Stimulated activated CD8-positive, alpha-beta memory T cell treated with anti-CD3 and anti-CD28 coated beads, Interleukin-12 subunit alpha, Interleukin-12 subunit beta, amount 100 ng/mL, for 24 hours (primary cell): ENCODE data around the gene BIRC2.
"Not testable (repeated sequence)": the region's sequence is repeated elsewhere in the genome, so short reads cannot be mapped to it uniquely, and the experiment has no call there.

Source experiments
- DNase-seq: peaks from one replicate; pipeline ENCODE4 v3.0.0-alpha.2; 2020; ENCODE audit errors: extremely low read depth

BIRC2 gene

DNA sequence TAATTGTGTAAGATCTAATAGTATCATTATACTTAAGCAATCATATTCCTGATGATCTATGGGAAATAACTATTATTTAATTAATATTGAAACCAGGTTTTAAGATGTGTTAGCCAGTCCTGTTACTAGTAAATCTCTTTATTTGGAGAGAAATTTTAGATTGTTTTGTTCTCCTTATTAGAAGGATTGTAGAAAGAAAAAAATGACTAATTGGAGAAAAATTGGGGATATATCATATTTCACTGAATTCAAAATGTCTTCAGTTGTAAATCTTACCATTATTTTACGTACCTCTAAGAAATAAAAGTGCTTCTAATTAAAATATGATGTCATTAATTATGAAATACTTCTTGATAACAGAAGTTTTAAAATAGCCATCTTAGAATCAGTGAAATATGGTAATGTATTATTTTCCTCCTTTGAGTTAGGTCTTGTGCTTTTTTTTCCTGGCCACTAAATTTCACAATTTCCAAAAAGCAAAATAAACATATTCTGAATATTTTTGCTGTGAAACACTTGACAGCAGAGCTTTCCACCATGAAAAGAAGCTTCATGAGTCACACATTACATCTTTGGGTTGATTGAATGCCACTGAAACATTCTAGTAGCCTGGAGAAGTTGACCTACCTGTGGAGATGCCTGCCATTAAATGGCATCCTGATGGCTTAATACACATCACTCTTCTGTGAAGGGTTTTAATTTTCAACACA lies 23.3 kb upstream of the BIRC2 start:
- DNase-seq: no peak

DNA sequence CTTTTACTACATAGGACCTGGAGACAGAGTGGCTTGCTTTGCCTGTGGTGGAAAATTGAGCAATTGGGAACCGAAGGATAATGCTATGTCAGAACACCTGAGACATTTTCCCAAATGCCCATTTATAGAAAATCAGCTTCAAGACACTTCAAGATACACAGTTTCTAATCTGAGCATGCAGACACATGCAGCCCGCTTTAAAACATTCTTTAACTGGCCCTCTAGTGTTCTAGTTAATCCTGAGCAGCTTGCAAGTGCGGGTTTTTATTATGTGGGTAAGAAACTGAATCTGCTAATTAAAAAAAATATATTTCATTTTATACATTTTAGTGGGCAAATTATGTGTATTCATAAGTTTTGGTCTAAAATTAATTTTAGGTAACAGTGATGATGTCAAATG lies 21.9 kb upstream of the BIRC2 start:
- DNase-seq: no peak

DNA sequence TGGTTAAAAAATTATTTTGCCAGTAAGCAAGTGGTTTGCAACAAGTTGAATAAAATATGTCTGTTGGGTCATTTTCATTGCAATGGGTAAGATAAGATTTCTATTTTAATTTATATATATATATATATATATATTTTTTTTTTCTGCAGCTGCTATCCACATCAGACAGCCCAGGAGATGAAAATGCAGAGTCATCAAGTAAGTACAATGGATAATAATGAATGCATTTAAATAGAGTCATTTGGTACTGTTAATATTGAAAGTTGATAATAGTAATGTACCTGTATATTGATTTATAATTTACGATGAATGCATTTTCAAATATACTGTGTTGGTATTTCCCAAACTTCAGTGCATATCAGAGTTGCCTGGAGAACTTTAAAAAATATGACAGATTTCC lies 18.3 kb upstream of the BIRC2 start:
- DNase-seq: no peak

DNA sequence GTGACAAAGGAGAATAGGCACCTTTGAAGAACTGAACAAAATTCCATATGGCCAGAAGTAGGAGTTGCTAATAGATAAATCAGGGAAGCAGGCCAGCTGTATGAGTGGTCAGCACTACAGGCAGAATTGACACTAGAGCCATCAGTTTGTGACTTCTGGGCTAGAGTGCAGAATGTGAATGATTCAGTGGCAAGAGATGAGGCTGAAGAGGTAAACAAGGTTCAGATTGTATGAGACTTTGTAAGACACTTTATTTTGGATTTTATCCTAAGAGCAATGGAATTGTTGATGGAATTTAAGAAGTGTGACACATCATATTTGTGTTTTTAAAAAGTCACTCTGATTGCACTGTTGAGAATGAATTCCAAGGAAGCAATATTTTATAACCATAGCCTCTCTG lies 16.8 kb upstream of the BIRC2 start:
- no peak for DNase-seq

DNA sequence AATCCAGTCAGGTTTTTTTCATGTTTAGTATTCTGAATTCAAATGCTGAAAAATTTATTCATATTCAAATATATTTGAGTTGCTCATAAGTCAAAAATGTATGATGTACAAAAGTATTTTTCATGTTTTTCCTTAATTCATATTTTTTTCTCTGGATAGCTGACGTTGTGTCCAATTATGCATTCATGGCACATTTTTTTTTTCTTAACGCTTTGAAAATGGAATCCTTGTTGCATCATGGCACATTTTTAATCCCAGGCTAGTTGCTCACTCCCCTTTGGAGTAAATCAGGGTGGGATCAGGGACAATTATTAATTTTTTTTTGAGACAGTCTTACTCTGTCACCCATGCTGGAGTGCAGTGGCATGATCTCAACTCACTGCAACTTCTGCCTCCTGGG lies 15.7 kb upstream of the BIRC2 start:
- DNase-seq: no peak

DNA sequence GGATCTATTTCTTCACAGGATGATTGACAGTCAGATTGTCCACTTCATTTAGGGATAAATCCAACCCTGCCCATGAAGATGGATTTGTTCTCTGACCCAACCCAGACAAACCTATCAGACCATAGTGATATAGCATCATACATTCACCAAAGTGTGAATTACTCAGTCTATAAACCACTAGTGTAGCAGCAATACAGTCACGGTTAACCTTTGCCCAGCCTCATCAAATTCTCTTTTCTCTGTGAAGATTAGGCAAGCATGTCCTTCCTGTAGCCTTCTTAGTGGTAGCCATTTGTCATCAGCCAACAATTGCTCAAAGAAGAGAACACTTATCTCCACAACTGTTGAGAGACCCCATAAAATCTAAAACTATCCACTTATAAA lies 14.4 kb upstream of the BIRC2 start:
- no peak for DNase-seq

DNA sequence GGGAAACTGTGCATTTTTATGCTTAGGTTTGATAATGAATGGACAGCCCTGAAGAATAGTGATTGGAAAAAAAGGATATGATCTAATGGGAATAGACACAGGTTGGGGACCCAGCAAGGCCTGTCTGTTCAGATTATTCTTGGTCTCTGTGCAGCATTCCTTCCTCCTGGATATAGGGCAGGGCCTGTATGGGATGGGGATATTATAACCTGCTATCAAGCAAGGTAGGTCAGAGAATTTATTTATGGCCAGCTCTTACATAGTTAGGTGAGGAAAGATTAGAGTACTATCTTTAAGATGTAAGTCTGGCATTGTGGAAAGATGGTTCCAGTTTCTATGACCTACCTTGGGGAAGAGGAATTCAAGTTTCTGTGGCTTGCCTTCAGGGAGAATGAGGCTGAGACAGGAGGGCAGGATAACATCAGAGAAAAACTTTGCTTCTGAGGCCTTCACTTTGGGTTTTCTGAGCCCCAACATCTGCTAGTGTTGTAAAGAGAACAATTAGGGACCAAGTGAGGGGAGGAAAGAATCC lies 8.5 kb upstream of the BIRC2 start:
- DNase-seq: no peak

DNA sequence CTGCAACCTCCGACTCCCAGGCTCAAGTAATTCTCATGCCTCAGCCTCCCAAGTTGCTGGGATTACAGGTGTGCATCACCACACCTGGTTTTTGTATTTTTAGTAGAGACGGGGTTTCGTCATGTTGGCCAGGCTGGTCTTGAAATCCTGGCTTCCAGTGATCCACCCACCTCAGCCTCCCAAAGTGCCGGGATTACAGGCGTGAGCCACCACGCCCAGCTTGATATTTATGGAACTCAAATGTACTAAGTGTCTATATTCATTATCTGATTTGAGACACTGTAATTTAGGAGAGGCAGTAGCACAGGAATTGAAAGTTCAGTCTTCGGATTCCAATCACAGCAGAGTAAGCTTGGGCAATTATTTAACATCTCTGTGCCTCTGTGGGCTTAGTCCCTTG lies 5.7 kb upstream of the BIRC2 start:
- DNase-seq: not testable (repeated sequence)

DNA sequence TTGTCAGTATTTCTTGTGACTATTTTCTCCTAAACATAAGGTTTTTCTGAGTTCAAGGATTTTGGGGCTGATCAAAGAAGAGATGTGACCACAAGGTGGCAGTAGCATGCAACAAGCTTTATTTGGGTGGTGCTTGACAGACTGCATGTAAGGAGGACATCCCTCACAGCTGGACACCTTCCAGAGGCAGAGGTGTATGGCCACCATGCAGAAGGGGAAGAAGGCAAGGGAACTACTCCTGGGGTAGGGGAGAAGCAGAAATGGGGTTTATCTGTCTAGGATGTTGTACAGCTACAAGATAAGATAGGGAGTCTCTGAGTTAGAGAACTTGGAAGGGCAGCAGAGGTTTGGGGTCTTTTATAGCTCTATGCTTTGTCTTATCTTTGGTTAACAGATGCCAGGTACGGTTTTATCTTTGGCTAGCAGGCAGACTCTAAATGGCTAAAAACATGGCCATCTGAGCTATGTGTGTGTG lies 5.1 kb upstream of the BIRC2 start:
- DNase-seq: no peak

DNA sequence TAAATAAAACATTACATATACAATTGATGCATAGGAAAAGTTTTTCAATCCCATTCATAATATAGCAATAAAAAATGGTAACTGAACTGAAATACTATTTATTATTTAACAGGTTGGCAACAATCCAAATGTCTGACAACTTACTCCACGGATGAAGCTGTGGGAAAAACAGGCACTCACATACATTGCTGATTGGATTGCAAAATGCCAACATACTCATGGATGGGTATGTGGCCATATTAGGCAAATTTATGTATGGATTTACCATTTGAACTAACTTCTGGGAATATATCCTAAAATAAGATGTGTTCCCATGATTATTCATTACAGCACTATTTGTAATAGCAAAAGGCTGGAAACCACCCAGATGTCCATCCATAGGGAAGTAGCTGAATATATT lies 3.2 kb upstream of the BIRC2 start:
- DNase-seq: no peak

DNA sequence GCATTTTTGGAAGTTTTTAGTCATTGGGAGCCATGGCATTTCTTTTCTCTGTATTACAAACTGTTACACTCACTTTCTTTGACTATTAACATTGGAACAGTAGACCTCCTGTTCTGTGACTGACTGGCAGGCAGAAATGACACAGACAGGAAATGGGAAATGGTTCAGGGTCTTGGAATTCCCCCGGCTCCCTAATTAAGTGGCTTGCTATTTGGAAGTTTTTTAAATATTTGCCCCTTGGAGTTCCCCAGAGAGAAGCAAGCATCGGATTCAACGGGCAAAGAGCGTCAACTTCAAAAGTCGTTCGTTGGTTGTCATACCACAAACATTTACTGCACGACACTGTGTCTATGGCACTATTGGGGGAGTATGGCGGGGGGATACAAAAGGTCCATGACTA lies 1.1 kb upstream of the BIRC2 start:
- no peak for DNase-seq

DNA sequence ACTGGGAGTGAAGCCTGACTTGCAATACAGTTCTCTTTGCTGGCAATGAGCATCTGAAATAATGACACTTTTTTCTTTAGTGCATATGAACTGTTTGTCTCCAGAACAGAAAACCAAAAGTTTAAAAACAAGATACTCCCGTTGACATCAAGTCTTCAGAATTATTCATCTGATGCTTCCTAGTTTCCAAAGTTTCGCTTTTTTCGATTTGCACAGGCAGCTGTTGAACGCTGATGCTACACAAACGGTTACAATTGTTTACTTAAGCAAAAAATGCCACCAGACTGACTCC lies 612 bp upstream of the BIRC2 start:
- no peak for DNase-seq

DNA sequence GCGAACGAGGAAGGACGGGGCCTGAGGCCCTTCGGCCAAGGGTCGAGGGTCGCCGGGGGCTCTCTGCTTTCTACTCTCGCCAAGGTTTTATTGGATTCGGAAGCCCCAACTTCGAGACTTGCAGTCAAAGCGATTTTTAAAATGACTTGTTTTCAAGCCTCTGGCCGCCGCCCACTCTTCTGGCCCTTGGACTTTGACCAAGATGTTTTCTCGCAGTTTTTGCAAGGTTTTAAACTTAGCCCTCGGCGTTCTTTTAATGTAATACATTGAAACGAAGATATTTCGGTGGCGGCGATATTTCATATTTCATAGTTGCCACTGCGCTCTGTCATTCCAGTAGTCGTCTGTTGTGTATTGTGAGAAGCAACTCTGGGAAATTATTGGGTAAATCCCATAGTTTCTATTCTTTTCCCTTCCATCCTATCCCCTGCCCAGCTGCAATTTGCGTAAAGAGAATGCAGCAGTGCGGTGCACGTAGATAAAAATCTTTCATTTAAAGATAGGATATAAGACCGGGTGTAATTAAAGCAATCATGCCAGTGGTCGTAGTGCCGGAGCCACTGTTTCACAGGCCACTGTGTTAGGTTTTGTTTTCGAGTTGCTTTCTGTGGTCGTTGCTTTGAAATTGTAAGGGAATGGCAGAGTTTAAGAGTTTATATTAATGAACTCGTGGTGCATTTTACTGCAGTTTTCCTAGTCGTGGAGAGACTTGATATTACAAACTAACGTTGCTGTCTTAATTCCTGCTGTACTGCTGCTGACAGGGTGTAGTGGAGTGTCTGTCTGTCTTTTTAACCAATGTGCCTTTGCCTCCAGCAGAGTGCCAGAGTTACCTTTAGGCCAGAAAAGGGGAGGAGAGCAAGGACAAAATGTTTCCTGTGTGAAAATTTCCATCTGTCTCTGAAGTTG lies 702 bp downstream of the BIRC2 start:
- DNase-seq: no peak

DNA sequence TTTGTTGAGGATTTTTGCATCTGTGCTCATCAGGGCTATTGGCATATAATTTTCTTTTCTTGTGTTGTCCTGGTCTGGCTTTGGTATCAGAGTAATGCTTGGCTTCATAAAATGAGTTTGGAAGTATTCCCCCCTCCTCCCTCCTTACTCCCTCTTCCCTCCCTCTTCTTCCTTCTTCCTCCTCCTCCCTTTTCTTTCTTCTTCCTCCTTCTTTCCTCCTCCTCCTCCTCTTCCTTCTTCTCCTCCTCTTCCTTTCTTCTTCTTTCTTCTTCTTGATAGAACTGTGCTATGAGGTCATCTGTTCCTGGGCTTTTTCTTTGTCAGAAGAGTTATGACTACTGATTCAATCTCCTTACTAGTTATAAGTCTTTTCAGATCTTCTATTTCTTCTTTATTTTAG lies 10.1 kb downstream of the BIRC2 start:
- DNase-seq: no peak

DNA sequence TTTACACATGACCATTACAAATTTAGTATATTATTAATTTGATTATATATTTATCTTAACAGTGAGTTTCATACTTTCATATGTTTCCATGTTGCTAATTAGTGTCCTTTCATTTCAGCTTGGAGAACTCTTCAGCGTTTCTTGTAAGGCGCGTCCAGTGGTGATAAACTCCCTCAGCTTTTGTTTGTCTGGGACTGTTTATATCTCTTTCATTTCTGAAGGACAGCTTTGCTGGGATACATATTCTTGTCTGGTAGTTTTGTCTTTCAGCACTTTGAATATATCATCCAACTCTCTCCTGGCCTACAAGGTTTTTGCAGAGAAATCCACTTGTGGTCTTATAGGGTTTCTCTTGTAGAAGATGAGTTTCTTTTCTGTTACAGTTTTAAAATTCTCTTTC lies 12.4 kb downstream of the BIRC2 start:
- DNase-seq: no peak

DNA sequence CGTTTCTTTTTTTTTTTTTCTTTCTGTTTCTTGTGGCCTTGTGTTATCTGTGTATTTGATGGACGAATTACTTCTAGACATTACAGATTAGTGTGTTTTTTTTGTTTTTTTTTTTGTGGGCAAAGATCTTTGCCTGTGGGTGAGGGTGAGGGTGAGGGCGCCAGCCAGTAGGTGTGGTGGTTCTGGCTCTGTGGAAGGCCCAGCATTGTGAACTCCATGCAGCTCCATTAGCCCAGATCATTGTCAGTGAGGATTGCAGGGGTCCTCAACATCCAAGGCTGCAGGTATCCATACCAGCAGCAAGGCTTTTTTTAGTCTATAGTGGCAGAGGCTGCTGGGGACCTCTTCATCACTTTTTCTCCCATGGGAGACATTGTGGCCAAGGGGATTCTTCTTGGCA lies 13.7 kb downstream of the BIRC2 start:
- no peak for DNase-seq

DNA sequence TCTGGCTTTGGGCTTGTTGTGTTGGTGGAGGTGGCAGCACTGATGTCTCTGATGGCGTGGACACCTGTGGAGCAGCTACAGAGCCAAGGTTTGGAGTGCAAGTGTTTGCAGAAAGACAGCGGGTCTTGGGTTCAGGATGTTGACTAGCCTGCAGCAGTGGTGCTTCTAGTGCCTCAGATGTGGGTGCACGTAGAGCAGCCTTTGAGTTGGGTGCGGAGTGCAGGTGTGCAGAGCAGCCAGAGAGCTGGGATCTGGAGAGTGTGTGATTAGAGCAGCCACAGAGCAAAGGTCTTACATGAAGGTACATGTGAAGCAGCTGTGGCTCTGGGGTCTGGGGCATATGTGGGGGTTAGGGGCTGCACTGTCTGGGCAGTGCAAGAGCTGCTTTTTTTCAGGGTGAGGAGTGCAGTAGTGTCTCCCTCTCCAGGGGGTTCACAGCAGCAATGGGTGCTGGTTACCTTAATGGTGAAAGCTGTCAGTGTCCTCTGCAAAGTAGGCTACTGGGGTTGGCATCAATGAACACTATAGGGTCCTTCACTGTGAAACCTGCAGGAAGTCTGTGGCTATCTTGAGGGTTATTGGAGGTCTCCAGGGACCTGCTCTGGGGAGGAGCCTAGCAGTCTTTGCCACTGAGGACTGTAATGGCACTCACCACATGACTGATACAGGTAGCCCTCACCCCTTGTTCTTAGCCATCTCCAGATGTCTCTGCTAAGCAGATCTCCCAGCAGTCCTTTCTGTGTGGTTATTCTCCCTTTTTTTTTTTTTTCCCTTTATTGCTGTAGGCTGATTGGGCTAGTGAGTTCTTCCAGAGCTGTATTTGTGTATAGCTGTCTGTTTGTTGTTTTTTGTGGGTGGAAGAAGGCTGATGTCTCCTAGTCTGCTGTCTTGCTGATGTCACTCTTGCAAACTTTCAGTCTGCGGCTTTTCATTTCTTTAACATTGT lies 14.3 kb downstream of the BIRC2 start:
- no peak for DNase-seq

DNA sequence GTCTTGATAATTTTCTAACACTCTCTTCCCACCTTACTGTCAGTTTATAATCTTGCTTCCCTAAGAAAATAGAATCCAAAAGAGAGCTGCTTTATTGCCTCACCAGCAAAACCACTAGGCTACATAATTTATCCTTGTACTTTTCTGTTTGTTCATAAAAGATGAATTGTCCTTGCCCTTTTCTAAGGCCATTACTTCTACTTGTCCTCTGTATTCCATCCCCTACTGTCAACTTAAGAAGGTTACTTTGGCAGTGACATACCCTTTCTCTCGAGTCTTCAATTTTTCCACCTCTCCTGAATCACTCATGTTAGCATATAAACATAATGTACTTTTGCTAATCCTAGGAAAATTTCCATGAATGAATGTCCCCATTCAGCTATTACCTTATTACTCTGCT lies 18.0 kb downstream of the BIRC2 start:
- no peak for DNase-seq

DNA sequence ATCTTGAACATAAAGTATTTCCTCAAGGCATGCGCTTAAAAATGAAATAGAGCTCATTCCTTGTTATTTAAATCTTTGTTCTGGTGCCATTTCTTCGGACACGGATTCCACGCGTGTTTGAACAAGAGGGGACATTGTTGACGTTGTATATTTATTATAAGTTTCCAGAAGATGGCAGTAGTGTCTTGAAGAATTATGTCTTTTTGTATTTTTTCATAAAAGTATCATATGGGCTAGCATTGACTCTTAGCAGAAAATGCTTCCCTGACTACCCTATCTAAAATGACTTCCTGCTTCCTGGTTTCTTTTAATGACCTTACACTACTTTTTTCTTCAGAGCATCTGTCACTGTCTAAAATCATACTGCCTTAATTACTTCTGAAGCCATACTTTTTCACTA lies 20.4 kb downstream of the BIRC2 start:
- no peak for DNase-seq

DNA sequence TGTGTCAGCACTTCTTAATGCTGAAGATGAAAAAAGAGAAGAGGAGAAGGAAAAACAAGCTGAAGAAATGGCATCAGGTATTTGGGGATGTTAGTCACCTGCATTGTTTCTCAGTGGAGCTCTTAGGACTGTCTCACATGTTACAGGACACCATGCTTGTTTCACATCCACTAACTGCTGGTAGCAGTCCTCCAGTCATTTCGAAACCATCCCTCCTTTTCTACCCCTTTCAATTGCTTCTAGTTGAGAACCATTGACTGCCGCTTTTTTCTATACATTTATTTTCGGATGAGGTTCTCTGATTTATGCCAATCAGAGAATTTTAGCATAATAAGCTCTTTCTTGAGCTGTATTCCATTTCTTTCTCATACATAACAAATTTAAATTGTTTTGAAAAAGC lies 21.5 kb downstream of the BIRC2 start:
- no peak for DNase-seq

DNA sequence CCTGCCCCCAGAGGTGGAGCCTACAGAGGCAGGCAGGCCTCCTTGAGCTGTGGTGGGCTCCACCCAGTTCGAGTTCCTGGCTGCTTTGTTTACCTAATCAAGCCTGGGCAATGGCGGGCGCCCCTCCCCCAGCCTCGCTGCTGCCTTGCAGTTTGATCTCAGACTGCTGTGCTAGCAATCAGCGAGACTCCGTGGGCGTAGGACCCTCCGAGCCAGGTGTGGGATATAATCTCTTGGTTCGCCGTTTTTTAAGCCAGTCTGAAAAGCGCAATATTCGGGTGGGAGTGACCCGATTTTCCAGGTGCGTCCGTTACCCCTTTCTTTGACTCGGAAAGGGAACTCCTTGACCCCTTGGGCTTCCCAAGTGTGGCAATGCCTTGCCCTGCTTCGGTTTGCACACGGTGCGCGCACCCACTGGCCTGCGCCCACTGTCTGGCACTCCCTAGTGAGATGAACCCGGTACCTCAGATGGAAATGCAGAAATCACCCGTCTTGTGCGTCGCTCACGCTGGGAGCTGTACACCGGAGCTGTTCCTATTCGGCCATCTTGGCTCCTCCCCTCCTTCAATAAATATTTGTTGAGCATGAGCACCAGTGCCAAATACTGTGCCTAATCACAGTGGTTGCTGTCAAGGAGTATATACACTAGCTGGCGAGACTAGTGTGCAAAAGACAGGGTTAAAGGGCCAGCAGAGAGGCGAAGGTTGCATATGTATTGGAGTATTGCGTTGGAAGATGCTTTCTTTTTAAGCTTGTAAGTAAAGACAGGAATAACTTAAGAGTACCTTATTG lies 27.8 kb downstream of the BIRC2 start:
- not testable (repeated sequence) for DNase-seq
